Panc1 (cell line): Measurements from ENCODE around the gene SUPT5H. TPM values are rescaled to one million over a fixed set of nuclear protein-coding genes. Genes with fewer than 3 reads are reported as not detected.

Experiments
- ATAC-seq: fragments of 200-7000 bp; cut with Tn5 transposase; 2 replicates; pipeline ENCODE4 v1.9.1; 2020; ENCODE audit warnings: mild to moderate bottlenecking, moderate library complexity
- BruUV-seq: library from RNA; stranded (reverse); fragments of 400-500 nt; replicated peaks from 2 replicates; lab custom pipeline; 2021; lab: Mats Ljungman, UMichigan
- CTCF ChIA-PET: fragments of 300-600 bp; sonication (Branson Sonifier 250); formaldehyde crosslinking; loops from one replicate; lab custom pipeline; 2022; ENCODE audit warnings: antibody characterized with exemption; lab: Charles Lee
- POLR2A ChIA-PET: fragments of 300-600 bp; sonication (Branson Sonifier 250); formaldehyde crosslinking; loops from one replicate; lab custom pipeline; 2022; ENCODE audit warnings: antibody characterized with exemption; lab: Charles Lee
- DNase-seq: peaks from one replicate; pipeline ENCODE4 v3.0.0-alpha.2; 2010; ENCODE audit warnings: low read depth, low spot score
- H3K27ac ChIP-seq: 2 replicates; pipeline ENCODE4 v1.5.1; 2011; ENCODE audit warnings: mild to moderate bottlenecking, low read length, inconsistent platforms
- H3K27me3 ChIP-seq: fragments of 200-500 bp; sonication (Bioruptor generic); 2 replicates; pipeline ENCODE4 v1.6.0; 2014; ENCODE audit warnings: low read length, inconsistent platforms; ENCODE audit not compliant: control insufficient read depth, insufficient read depth
- H3K36me3 ChIP-seq: fragments of 200-500 bp; sonication (Bioruptor generic); 2 replicates; pipeline ENCODE4 v1.5.1; 2014; ENCODE audit warnings: inconsistent platforms, mild to moderate bottlenecking, low read length, moderate library complexity; ENCODE audit not compliant: control insufficient read depth, insufficient read depth
- H3K4me1 ChIP-seq: 2 replicates; pipeline ENCODE4 v1.5.1; 2011; ENCODE audit warnings: inconsistent platforms, mild to moderate bottlenecking, low read length, moderate library complexity; ENCODE audit not compliant: control insufficient read depth, insufficient read depth
- H3K4me3 ChIP-seq, 2 experiments: 2 replicates each; pipeline ENCODE4 v1.5.1; 2011 to 2012; ENCODE audit warnings: low read depth in 2 of 2, low read length in 2 of 2, mild to moderate bottlenecking in 2 of 2, inconsistent platforms in 1 of 2, moderate library complexity in 1 of 2
- H3K9me3 ChIP-seq: fragments of 200-500 bp; sonication (Bioruptor generic); 2 replicates; pipeline ENCODE4 v1.5.1; 2014; ENCODE audit warnings: low read depth, mild to moderate bottlenecking, inconsistent platforms, low read length, moderate library complexity; ENCODE audit not compliant: control insufficient read depth, insufficient read depth
- POLR2AphosphoS5 ChIP-seq: IDR thresholded peaks from 2 replicates; pipeline ENCODE4 v1.6.1; 2012; ENCODE audit warnings: mild to moderate bottlenecking, low read depth, low read length, moderate library complexity
- SIN3A ChIP-seq: IDR thresholded peaks from 2 replicates; pipeline ENCODE4 v1.6.1; 2012; ENCODE audit warnings: low read depth, mild to moderate bottlenecking, low read length, moderate library complexity, borderline replicate concordance; ENCODE audit not compliant: insufficient read depth
- TCF7L2 ChIP-seq: IDR thresholded peaks from 2 replicates; pipeline ENCODE4 v1.6.1; 2011; ENCODE audit warnings: mild to moderate bottlenecking, low read depth, low read length, inconsistent platforms
- in situ Hi-C: cut with HindIII; loops from 2 replicates; pipeline ENCODE4 v1.10.0; 2016; ENCODE audit warnings: low sequenced_read_pairs, low pct_unique_long_range_greater_than_20kb
- intact Hi-C: fragments of 100-400 bp; cut with micrococcal nuclease; formaldehyde crosslinking; loops from one replicate; pipeline ENCODE4 v1.10.0; 2022; ENCODE audit not compliant: unreplicated experiment
- total RNA-seq: library from RNA; stranded (reverse); gene quantifications from one replicate; pipeline ENCODE4 v1.2.1, GENCODE V29; 2021; ENCODE audit not compliant: unreplicated experiment
- TF ChIP-seq, protein P1 (sequence below): fragments of 450-650 bp; IDR thresholded peaks from 2 replicates; pipeline ENCODE4 v1.5.1; 2017; ENCODE audit warnings: mild to moderate bottlenecking
- TF ChIP-seq, protein P2 (sequence below), 2 experiments: IDR thresholded peaks; 2 replicates each; pipeline ENCODE4 v1.6.1; 2011 to 2012; ENCODE audit warnings: low read depth in 2 of 2, control low read depth in 1 of 2, low read length in 1 of 2, mild to moderate bottlenecking in 1 of 2, moderate library complexity in 1 of 2; ENCODE audit not compliant: insufficient read depth in 1 of 2

The SUPT5H gene
- total RNA-seq, 1 experiment from 2014 or later: 1,614 TPM

- Histone ChIP-seq H3K9me3 (no peaks in the 10 kb centered on the region), H3K36me3 (peaks cover 67% of the 10 kb centered on the region), H3K27me3 (no peaks in the 10 kb centered on the region), H3K27ac (no peak overlapping the region), H3K4me3 (no peak overlapping the region), H3K4me1 (peaks cover 24% of the 10 kb centered on the region)
- in situ Hi-C loops: no loop called here
- no TSS peak for BruUV-seq
- ChIA-PET POLR2A (interaction anchor here (0.6 to 8.9 kb wide), 10 partner anchors 9 to 1753 kb away, joined by 3 to 230 read pairs (median 5); partner anchors contain the start of genes RPS16 and SUPT5H), CTCF (interaction anchor here (0.5 to 2.9 kb wide), 5 partner anchors 9 to 74 kb away, joined by 3 to 19 read pairs (median 9); partner anchors contain the start of gene RPS16)
- no peak for TF ChIP-seq SIN3A
- TF ChIP-seq TCF7L2: no peak
- no peak for TF ChIP-seq POLR2AphosphoS5
- TF ChIP-seq, protein P1, sequence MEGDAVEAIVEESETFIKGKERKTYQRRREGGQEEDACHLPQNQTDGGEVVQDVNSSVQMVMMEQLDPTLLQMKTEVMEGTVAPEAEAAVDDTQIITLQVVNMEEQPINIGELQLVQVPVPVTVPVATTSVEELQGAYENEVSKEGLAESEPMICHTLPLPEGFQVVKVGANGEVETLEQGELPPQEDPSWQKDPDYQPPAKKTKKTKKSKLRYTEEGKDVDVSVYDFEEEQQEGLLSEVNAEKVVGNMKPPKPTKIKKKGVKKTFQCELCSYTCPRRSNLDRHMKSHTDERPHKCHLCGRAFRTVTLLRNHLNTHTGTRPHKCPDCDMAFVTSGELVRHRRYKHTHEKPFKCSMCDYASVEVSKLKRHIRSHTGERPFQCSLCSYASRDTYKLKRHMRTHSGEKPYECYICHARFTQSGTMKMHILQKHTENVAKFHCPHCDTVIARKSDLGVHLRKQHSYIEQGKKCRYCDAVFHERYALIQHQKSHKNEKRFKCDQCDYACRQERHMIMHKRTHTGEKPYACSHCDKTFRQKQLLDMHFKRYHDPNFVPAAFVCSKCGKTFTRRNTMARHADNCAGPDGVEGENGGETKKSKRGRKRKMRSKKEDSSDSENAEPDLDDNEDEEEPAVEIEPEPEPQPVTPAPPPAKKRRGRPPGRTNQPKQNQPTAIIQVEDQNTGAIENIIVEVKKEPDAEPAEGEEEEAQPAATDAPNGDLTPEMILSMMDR: no peak
- TF ChIP-seq, protein P2, sequence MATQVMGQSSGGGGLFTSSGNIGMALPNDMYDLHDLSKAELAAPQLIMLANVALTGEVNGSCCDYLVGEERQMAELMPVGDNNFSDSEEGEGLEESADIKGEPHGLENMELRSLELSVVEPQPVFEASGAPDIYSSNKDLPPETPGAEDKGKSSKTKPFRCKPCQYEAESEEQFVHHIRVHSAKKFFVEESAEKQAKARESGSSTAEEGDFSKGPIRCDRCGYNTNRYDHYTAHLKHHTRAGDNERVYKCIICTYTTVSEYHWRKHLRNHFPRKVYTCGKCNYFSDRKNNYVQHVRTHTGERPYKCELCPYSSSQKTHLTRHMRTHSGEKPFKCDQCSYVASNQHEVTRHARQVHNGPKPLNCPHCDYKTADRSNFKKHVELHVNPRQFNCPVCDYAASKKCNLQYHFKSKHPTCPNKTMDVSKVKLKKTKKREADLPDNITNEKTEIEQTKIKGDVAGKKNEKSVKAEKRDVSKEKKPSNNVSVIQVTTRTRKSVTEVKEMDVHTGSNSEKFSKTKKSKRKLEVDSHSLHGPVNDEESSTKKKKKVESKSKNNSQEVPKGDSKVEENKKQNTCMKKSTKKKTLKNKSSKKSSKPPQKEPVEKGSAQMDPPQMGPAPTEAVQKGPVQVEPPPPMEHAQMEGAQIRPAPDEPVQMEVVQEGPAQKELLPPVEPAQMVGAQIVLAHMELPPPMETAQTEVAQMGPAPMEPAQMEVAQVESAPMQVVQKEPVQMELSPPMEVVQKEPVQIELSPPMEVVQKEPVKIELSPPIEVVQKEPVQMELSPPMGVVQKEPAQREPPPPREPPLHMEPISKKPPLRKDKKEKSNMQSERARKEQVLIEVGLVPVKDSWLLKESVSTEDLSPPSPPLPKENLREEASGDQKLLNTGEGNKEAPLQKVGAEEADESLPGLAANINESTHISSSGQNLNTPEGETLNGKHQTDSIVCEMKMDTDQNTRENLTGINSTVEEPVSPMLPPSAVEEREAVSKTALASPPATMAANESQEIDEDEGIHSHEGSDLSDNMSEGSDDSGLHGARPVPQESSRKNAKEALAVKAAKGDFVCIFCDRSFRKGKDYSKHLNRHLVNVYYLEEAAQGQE (IDR thresholded peaks at IDR 0.05; ENCODE audit: insufficient read depth in 1 of 2, low read depth in 2 of 2, low read length in 1 of 2): no peak
- ATAC-seq: no peak
- peak; percentile 64 for DNase-seq
- intact Hi-C loops: loop anchor here (10.0 kb wide), 1 partner anchor 444 kb away; the partner anchor contains the start of gene FBXO17
Observed at GRCh38 chr19:39419003-39419402, 26.4 kb upstream of the SUPT5H start.

GRCh38 chr19:39420769-39421168 is 24.6 kb upstream of the SUPT5H start:
- H3K4me3 ChIP-seq: no peak overlapping the region
- H3K4me1 ChIP-seq: peaks cover 7% of the 10 kb centered on the region
- H3K27me3 ChIP-seq: no peaks in the 10 kb centered on the region
- in situ Hi-C loops: no loop called here
- intact Hi-C loops: no loop called here
- peak overlapping the region; percentile 0; the same call in 1 of the 2 replicates for H3K27ac ChIP-seq
- TF ChIP-seq TCF7L2 (no peak), SIN3A (no peak), POLR2AphosphoS5 (no peak)
- TF ChIP-seq, protein P2 (IDR thresholded peaks at IDR 0.05; ENCODE audit: insufficient read depth in 1 of 2, low read depth in 2 of 2, low read length in 1 of 2): no peak
- TF ChIP-seq, protein P1: no peak
- ChIA-PET CTCF (interaction anchor here (1.0 to 3.1 kb wide), 8 partner anchors 9 to 78 kb away, joined by 5 to 19 read pairs (median 6); partner anchors contain the start of genes DLL3 and RPS16), POLR2A (interaction anchor here (0.6 to 8.9 kb wide), 15 partner anchors 7 to 459 kb away, joined by 3 to 230 read pairs (median 6); partner anchors contain the start of genes FBL, MED29, PAF1 and RPS16)
- DNase-seq: no peak
- no peaks in the 10 kb centered on the region for H3K9me3 ChIP-seq
- no TSS peak for BruUV-seq
- peak; percentile 9 for ATAC-seq
- H3K36me3 ChIP-seq: peaks cover 66% of the 10 kb centered on the region
